Hindlimb muscle (tissue), 1 donor: ENCODE data around the gene CHERP. TPM values are rescaled to one million over a fixed set of nuclear protein-coding genes. Genes with fewer than 3 reads are reported as not detected.
A peak's percentile ranks its signal among the peaks of the same experiment; 100 is the strongest.
"Not testable (repeated sequence)": the region's sequence is repeated elsewhere in the genome, so short reads cannot be mapped to it uniquely, and the experiment has no call there.

Experiments
- DNase-seq: peaks from one replicate; pipeline ENCODE4 v3.0.0-alpha.2; 2013
- polyA plus RNA-seq: library from polyadenylated mRNA; unstranded; fragments of 120-200 nt; gene quantifications from one replicate; pipeline ENCODE4 v1.2.1, GENCODE V29; 2013; ENCODE audit not compliant: insufficient read length

Gene CHERP
- polyA plus RNA-seq, 1 donor: 41.1 TPM

- no peak for DNase-seq
Measured at GRCh38 chr19:16519230-16519687, 23.0 kb downstream of the CHERP start.

- no peak for DNase-seq
Measured at GRCh38 chr19:16518483-16519229, 23.6 kb downstream of the CHERP start.

GRCh38 chr19:16518061-16518460 lies 24.2 kb downstream of the CHERP start:
- no peak for DNase-seq

- no peak for DNase-seq
Measured at GRCh38 chr19:16516923-16517610, 25.2 kb downstream of the CHERP start.

GRCh38 chr19:16516381-16516780 lies 25.9 kb downstream of the CHERP start:
- no peak for DNase-seq

- DNase-seq: no peak
Measured at GRCh38 chr19:16514383-16515019, 27.7 kb downstream of the CHERP start.

- DNase-seq: not testable (repeated sequence)
Measured at GRCh38 chr19:16512611-16513010, 29.6 kb downstream of the CHERP start.

GRCh38 chr19:16509141-16510061 lies 32.8 kb downstream of the CHERP start:
- peak; percentile 61 for DNase-seq

GRCh38 chr19:16508546-16508945 lies 33.7 kb downstream of the CHERP start:
- DNase-seq: no peak

GRCh38 chr19:16506961-16507360 lies 35.3 kb downstream of the CHERP start:
- DNase-seq: no peak

- DNase-seq: not testable (repeated sequence)
Measured at GRCh38 chr19:16506161-16506560, 36.1 kb downstream of the CHERP start.

GRCh38 chr19:16504271-16504670 lies 38.0 kb downstream of the CHERP start:
- no peak for DNase-seq

GRCh38 chr19:16497837-16498236 lies 44.4 kb downstream of the CHERP start:
- no peak for DNase-seq

GRCh38 chr19:16497042-16497441 lies 45.2 kb downstream of the CHERP start:
- no peak for DNase-seq

- peak; percentile 23 for DNase-seq
Measured at GRCh38 chr19:16496613-16496983, 45.6 kb downstream of the CHERP start.

GRCh38 chr19:16495982-16496612 lies 46.1 kb downstream of the CHERP start, which contains the start of the genes C19orf44 and CALR3:
Gene C19orf44 (plus strand): TSS chr19:16496394. CDS start chr19:16500793, 4,399 bp downstream.
Gene CALR3 (minus strand): TSS chr19:16496167. CDS start chr19:16496129, 38 bp downstream.
- DNase-seq: peak; percentile 99

GRCh38 chr19:16486476-16486875 lies 55.8 kb downstream of the CHERP start:
- DNase-seq: not testable (repeated sequence)

- DNase-seq: no peak
Measured at GRCh38 chr19:16482745-16483144, 59.5 kb downstream of the CHERP start.

GRCh38 chr19:16477311-16477710 lies 64.9 kb downstream of the CHERP start:
- no peak for DNase-seq

- DNase-seq: no peak
Measured at GRCh38 chr19:16476401-16476800, 65.8 kb downstream of the CHERP start.

GRCh38 chr19:16473875-16474392 lies 68.3 kb downstream of the CHERP start:
- DNase-seq: no peak
